Activated CD4-positive, alpha-beta T cell treated with anti-CD3 and anti-CD28 coated beads, Interleukin-10, Interleukin-2, amounts not matched to agents 100 ng/mL and 50 ng/mL, durations not matched to agents 16 hours and 8 hours (primary cell): ENCODE results near the gene MRPL53.

Experiments used
- DNase-seq: peaks from one replicate; pipeline ENCODE4 v3.0.0-alpha.2; 2020

Gene MRPL53

DNA sequence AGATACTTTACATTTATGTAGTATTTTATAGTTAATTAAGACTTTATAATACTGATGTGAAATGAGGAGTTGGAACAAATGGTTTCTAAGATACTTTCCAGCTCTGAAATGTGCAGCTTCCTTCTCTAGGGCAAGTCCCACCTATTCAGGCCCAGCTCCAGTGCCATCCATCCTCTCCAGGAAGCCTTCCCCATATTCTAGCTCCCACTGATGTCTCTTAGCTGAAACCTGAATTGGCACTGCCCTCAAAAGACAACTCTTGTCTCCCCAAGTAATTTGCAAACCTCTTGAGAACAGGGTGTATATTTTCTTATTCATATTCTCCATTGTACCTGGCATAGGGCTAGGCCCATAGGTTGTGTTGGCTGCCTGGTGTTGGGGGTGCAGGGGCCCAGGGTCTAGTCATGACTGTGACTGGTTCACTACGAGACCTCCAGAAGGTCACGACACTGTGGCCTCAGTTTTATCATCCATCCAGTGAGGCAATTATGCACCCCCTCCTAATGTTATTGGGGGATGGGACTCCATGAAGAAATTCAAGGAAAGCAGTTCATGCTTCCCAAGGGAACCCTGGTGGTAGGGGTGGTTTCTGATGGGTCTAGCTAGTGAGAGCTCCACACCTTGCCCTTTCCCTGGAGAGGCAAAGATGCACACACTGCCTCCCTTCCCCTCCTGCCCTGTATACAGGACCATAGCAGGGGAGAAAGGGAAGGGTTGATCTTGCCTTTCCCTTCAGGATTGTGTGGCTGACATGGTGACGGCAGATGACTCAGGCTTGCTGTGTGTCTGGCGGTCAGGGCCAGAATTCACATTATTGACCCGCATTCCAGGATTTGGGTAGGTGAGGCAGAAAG is 48.1 kb downstream of the MRPL53 start:
- DNase-seq, result no peak

DNA sequence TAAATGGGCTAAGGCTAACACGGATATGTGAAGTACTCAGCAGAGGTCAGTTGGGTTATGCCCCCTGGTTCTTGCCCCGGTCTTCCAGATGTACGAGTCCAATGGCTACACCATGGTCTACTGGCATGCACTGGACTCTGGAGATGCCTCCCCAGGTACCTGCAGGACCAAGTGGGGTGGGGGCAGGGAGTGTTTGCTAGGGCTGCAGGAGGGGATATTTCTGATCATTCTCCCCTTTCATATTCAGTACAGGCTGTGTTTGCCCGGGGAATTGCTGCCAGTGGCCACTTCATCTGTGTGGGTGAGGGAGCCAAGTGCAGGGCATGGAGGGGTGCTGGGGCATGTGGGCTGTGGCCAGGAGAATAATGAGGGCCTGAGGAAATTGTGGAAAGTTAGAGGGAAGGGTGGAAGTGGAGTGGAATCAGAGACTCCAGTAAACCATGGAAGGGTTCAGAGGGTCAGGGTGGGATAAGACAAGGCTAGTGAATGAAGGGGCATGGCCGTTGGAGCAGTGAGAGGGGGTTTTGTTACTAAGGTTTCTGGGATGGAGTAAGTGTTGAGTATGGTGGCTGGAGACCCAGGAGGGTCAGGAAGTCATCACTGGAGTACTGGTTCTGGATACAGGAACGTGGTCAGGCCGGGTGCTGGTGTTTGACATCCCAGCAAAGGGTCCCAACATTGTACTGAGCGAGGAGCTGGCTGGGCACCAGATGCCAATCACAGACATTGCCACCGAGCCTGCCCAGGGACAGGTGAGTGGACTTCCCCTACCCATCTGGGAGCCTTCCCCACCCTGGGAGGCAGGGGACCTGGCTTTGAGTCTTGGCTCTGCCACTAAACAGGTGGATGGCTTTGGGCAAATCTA is 49.0 kb downstream of the MRPL53 start:
- no peak for DNase-seq
